NB4 (cell line): ENCODE measurements around the gene KCTD13.

ENCODE experiments used
- TF ChIP-seq, protein P1 (sequence below): IDR thresholded peaks from one replicate; pipeline ENCODE4 v1.5.1; 2012; ENCODE audit warnings: low read depth, low read length
- TF ChIP-seq, protein P2 (sequence below): IDR thresholded peaks from 2 replicates; pipeline ENCODE4 v1.6.1; 2011; ENCODE audit warnings: low read depth, low read length

DNA sequence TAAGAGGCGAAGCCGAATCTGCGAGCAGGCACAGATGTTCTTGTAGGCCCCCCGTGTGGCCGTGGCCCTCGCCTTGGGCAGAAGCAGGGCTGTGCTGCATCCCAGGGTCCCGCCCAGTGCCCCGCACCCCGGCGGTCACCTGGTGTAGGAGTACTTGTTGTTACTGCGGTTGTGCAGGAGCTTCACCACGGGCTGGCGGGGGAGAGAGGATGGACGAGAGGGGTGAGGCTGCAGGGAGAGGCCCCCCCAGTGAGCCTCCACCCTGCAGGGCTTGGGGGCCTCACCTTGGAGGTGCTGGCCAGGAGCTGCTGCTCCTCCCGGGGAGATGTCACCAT lies 14.4 kb downstream of the KCTD13 start:
- TF ChIP-seq, protein P1, sequence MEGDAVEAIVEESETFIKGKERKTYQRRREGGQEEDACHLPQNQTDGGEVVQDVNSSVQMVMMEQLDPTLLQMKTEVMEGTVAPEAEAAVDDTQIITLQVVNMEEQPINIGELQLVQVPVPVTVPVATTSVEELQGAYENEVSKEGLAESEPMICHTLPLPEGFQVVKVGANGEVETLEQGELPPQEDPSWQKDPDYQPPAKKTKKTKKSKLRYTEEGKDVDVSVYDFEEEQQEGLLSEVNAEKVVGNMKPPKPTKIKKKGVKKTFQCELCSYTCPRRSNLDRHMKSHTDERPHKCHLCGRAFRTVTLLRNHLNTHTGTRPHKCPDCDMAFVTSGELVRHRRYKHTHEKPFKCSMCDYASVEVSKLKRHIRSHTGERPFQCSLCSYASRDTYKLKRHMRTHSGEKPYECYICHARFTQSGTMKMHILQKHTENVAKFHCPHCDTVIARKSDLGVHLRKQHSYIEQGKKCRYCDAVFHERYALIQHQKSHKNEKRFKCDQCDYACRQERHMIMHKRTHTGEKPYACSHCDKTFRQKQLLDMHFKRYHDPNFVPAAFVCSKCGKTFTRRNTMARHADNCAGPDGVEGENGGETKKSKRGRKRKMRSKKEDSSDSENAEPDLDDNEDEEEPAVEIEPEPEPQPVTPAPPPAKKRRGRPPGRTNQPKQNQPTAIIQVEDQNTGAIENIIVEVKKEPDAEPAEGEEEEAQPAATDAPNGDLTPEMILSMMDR, result no peak
- TF ChIP-seq, protein P2, sequence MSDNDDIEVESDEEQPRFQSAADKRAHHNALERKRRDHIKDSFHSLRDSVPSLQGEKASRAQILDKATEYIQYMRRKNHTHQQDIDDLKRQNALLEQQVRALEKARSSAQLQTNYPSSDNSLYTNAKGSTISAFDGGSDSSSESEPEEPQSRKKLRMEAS, result no peak
